GM18511 (cell line): ENCODE data around the gene DCUN1D4.

ENCODE experiments used
- ATAC-seq: cut with Tn5 transposase; IDR thresholded peaks from one replicate; pipeline ENCODE4 v1.9.1; 2021; ENCODE audit warnings: mild to moderate bottlenecking, moderate library complexity; ENCODE audit not compliant: unreplicated experiment

Gene DCUN1D4

GRCh38 chr4:51842554-51843308 lies at the start of gene DCUN1D4:
Gene DCUN1D4, plus strand, starts transcription at chr4:51843153. Its CDS starts 90 bp downstream, at chr4:51843243.
- peak; percentile 88 for ATAC-seq

- no peak for ATAC-seq
Measured at GRCh38 chr4:51820443-51821234, 22.3 kb upstream of the DCUN1D4 start.

- no peak for ATAC-seq
Measured at GRCh38 chr4:51825341-51825740, 17.6 kb upstream of the DCUN1D4 start.

- ATAC-seq = no peak
Measured at GRCh38 chr4:51830156-51830720, 12.7 kb upstream of the DCUN1D4 start.

- ATAC-seq = peak; percentile 77
Measured at GRCh38 chr4:51831133-51831532, 11.8 kb upstream of the DCUN1D4 start.

- no peak for ATAC-seq
Measured at GRCh38 chr4:51833236-51833635, 9.7 kb upstream of the DCUN1D4 start.

- ATAC-seq = no peak
Measured at GRCh38 chr4:51835079-51835478, 7.9 kb upstream of the DCUN1D4 start.

GRCh38 chr4:51835855-51836254 lies 7.1 kb upstream of the DCUN1D4 start:
- no peak for ATAC-seq

- ATAC-seq = no peak
Measured at GRCh38 chr4:51836549-51836948, 6.4 kb upstream of the DCUN1D4 start.

- no peak for ATAC-seq
Measured at GRCh38 chr4:51840781-51841180, 2.2 kb upstream of the DCUN1D4 start.

- no peak for ATAC-seq
Measured at GRCh38 chr4:51842167-51842553, 793 bp upstream of the DCUN1D4 start.

- peak; percentile 31 for ATAC-seq
Measured at GRCh38 chr4:51843309-51844152, 578 bp downstream of the DCUN1D4 start.

- ATAC-seq = peak; percentile 44
Measured at GRCh38 chr4:51844153-51845054, 1.5 kb downstream of the DCUN1D4 start.

GRCh38 chr4:51845055-51845426 lies 2.1 kb downstream of the DCUN1D4 start:
- no peak for ATAC-seq

GRCh38 chr4:51845711-51846110 lies 2.8 kb downstream of the DCUN1D4 start:
- ATAC-seq = no peak

- no peak for ATAC-seq
Measured at GRCh38 chr4:51849430-51849829, 6.5 kb downstream of the DCUN1D4 start.

GRCh38 chr4:51850294-51850693 lies 7.3 kb downstream of the DCUN1D4 start:
- ATAC-seq = no peak

- ATAC-seq = no peak
Measured at GRCh38 chr4:51851090-51851936, 8.4 kb downstream of the DCUN1D4 start.

GRCh38 chr4:51851937-51852290 lies 9.0 kb downstream of the DCUN1D4 start:
- no peak for ATAC-seq
